Transverse colon (tissue), 4 donors: ENCODE results near the gene RSPH4A.
"Not testable (repeated sequence)": the region's sequence is repeated elsewhere in the genome, so short reads cannot be mapped to it uniquely, and the experiment has no call there.

ENCODE experiments used
- CTCF ChIP-seq, 5 experiments: fragments of 200-600 bp in 3 of 5; fragments of 450-650 bp in 2 of 5; sonication (generic) in 3 of 5; IDR thresholded peaks; 1 replicate in 2 of 5; 2 replicates in 3 of 5; pipeline ENCODE4 v1.5.1; 2016 to 2017; ENCODE audit warnings: antibody characterized with exemption in 5 of 5, inconsistent platforms in 3 of 5, mild to moderate bottlenecking in 2 of 5, moderate library complexity in 1 of 5
- POLR2A ChIP-seq: fragments of 450-650 bp; IDR thresholded peaks from one replicate; pipeline ENCODE4 v1.6.1; 2016; ENCODE audit warnings: antibody characterized with exemption, mild to moderate bottlenecking, moderate library complexity
- POLR2AphosphoS5 ChIP-seq, 3 donors: sonication (generic); formaldehyde crosslinking; IDR thresholded peaks; one replicate each; pipeline ENCODE4 v1.6.1; 2016; ENCODE audit warnings: antibody characterized with exemption in 3 of 3

GRCh38 chr6:116604868-116605267, 11.4 kb upstream of the RSPH4A start:
- not testable (repeated sequence) for TF ChIP-seq CTCF (IDR thresholded peaks at IDR 0.05); POLR2AphosphoS5 (IDR thresholded peaks at IDR 0.05); POLR2A
